HG03135 (cell line): ENCODE data around the gene POLG.
"Not testable (repeated sequence)": the region's sequence is repeated elsewhere in the genome, so short reads cannot be mapped to it uniquely, and the experiment has no call there.

Experiments
- ATAC-seq: cut with Tn5 transposase; IDR thresholded peaks from one replicate; pipeline ENCODE4 v1.9.1; 2021; ENCODE audit warnings: mild to moderate bottlenecking, moderate library complexity; ENCODE audit not compliant: unreplicated experiment

Gene POLG

DNA sequence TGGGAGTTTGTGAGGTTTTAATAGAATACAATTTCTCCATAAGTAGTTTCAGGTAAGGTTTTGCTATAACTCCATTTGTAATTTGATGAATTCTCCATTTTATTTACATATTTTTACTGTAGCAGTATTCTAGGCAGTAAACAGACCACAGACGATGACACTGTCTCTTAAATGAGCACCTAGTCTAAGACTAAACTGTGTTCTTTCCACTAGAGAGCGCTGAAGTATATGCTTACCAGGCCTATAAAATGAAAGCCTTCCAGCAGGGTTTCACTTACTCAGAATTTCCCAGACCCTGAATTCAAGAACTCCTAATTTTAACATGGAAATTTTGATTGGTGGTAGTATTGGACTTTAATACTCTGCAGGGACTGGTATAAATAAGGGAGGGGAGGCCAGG, 41.6 kb downstream of the POLG start:
- no peak for ATAC-seq

DNA sequence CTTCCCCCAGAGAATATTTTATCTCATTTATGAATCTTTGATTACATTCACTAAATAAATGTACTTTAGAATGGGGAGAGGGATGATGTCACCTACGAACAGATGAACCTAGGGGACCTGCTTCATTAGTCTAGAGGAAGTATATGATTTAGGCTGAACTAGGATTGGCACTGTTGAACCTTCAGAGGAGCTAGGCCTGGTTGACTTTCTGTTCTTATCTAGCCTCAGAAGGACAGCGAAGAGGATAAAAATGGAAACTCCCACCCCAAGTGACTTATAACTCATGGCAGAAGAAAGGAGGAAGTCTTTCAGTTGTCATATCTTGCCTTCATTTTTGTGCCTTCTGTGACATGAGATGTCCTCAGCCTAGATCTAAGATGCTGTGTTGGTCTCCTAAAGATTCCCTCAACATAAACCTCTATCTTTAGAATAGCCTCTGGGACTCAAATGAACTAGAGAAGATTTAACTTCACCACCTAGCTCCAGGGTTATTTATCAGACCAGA, 42.6 kb downstream of the POLG start:
- ATAC-seq: no peak

DNA sequence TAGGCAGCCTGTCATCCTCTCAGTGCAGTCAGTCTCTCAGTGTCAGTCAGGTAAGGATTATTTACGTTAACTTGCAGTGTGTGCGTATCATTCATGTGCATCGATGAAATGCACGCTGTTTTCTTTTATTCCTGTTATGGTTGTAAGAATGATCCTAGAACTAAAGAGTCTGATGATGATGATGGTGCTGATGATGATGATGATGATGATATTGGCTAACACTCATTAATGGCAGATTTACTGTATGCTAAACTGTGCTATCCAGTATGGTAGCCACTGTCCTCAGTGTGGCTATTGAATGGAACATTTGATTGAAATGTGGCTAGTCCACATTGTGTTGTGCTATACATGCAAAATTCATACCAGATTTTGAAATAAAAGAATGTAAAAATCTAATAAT, 51.4 kb downstream of the POLG start:
- no peak for ATAC-seq

DNA sequence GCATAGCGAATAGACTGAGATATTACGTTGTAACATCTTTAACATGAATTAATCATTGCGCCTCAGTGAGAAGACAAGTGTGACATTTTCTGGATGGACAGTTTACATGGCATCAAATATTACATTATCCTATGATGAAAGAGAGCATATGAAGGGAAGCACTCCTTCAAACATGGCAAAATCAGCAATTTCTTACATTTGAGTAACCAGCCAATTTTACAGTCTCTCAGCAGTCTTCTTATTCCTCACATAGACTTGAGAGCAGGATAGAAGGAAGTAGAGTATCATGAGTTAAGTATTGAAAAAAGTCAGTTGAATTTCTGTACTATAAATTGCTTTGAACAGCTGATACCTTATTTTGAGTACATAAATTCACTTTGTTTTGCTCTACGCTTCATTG, 52.0 kb downstream of the POLG start:
- ATAC-seq: no peak

DNA sequence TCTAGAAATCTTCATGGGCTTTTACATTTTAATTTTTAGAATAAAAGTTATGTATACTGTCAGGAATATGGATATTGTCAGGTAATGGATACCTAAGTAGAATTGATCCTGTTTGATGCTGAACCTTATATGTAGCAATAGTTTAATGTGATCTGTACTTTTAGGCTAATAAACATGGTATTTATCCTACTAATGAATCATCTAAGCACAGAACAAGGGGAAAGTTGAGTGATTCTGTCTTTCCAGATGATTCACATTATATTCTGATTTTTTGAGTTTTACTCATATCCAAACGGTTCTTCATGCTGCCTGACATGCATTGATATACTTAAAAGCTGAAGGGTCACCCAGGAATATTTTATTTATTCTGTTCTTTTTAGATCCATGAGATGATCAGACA, 56.3 kb downstream of the POLG start:
- no peak for ATAC-seq

DNA sequence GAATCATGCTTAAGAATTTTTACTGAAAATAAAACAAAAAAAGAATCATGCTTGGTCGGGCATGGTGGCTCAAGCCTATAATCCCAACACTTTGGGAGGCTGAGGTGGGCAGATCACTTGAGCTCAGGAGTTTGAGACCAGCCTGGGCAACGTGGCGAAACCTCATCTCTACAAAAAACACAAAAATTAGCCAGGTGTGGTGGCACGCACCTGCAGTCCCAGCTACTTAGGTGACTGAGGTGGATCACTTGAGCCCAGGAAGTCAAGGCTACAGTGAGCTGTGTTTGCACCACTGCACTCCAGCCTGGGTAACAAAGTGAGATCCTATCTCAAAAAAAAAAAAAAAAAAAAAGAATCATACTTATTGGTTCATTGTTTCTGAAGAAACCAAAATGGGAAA, 57.3 kb downstream of the POLG start:
- not testable (repeated sequence) for ATAC-seq
